Transverse colon (tissue), 4 donors: ENCODE data around the gene COMMD4. TPM values are rescaled to one million over a fixed set of nuclear protein-coding genes. Genes with fewer than 3 reads are reported as not detected.
"Not testable (repeated sequence)": the region's sequence is repeated elsewhere in the genome, so short reads cannot be mapped to it uniquely, and the experiment has no call there.

Experiments used
- DNase-seq: peaks from one replicate; pipeline ENCODE4 v3.0.0-alpha.2; 2019
- H3K27ac ChIP-seq, 4 donors: fragments of 200-600 bp; sonication (generic); 2 replicates each; pipeline ENCODE4 v1.5.1; 2016 to 2018; ENCODE audit warnings: inconsistent platforms in 4 of 4
- H3K27me3 ChIP-seq: fragments of 200-600 bp; sonication (generic); 2 replicates; pipeline ENCODE4 v1.5.1; 2017; ENCODE audit warnings: inconsistent platforms
- H3K36me3 ChIP-seq, 4 donors: fragments of 200-600 bp; sonication (generic); 2 replicates each; pipeline ENCODE4 v1.5.1; 2017 to 2019; ENCODE audit warnings: inconsistent platforms in 4 of 4
- H3K4me1 ChIP-seq, 4 donors: fragments of 200-600 bp; sonication (generic); 2 replicates each; pipeline ENCODE4 v1.5.1; 2017 to 2020; ENCODE audit warnings: inconsistent platforms in 4 of 4
- H3K4me3 ChIP-seq, 4 donors: fragments of 200-600 bp; sonication (generic); 1 replicate in 1 of 4; 2 replicates in 3 of 4; pipeline versions ENCODE4 v1.5.1 to v1.6.1; 2017 to 2019; ENCODE audit warnings: inconsistent platforms in 4 of 4
- H3K9me3 ChIP-seq, 2 donors: fragments of 200-600 bp; sonication (generic); 2 replicates each; pipeline ENCODE4 v1.5.1; 2017 to 2019; ENCODE audit warnings: inconsistent platforms in 2 of 2
- EP300 ChIP-seq: sonication (generic); formaldehyde crosslinking; IDR thresholded peaks from one replicate; pipeline ENCODE4 v1.6.1; 2017; ENCODE audit warnings: antibody characterized with exemption, low read depth
- POLR2A ChIP-seq: fragments of 450-650 bp; IDR thresholded peaks from one replicate; pipeline ENCODE4 v1.6.1; 2016; ENCODE audit warnings: antibody characterized with exemption, mild to moderate bottlenecking, moderate library complexity
- POLR2AphosphoS5 ChIP-seq, 3 donors: sonication (generic); formaldehyde crosslinking; IDR thresholded peaks; one replicate each; pipeline ENCODE4 v1.6.1; 2016; ENCODE audit warnings: antibody characterized with exemption in 3 of 3
- WGBS, 2 donors: methylation state at CpG; one replicate each; pipeline ENCODE4 v1.1.5; 2018; ENCODE audit warnings: low coverage in 1 of 2; 5-methylcytosine and 5-hydroxymethylcytosine counted together
- in situ Hi-C, 4 donors: fragments of 200-750 bp; cut with MboI; loops; one replicate each; pipeline versions ENCODE4 v1.15.0 to v1.15.1; 2017; ENCODE audit warnings: low sequenced_read_pairs in 3 of 4, low pct_ligation_motif_present in 1 of 4, low pct_unique_long_range_greater_than_20kb in 1 of 4
- intact Hi-C: fragments of 100-400 bp; cut with DNase I; formaldehyde crosslinking; loops from one replicate; pipeline ENCODE4 v1.15.1; 2023; ENCODE audit warnings: low total_unique reads
- total RNA-seq, 4 donors: library from RNA; depleted of rRNA; stranded (reverse); fragments of >200 nt; gene quantifications; one replicate each; pipeline ENCODE4 v1.1.0, GENCODE V29; 2016
- TF ChIP-seq, protein P1 (sequence below), 5 experiments: fragments of 200-600 bp in 3 of 5; fragments of 450-650 bp in 2 of 5; sonication (generic) in 3 of 5; IDR thresholded peaks; 1 replicate in 2 of 5; 2 replicates in 3 of 5; pipeline ENCODE4 v1.5.1; 2016 to 2017; ENCODE audit warnings: antibody characterized with exemption in 5 of 5, inconsistent platforms in 3 of 5, mild to moderate bottlenecking in 2 of 5, moderate library complexity in 1 of 5

Gene COMMD4
- total RNA-seq, 4 donors from 2014 or later: 33.2 to 97.3 (median 70.3) TPM

GRCh38 chr15:75302318-75302717 is 33.5 kb upstream of the COMMD4 start:
- Histone ChIP-seq H3K27me3 (peaks cover 17% of the 10 kb centered on the region), H3K4me1 (no peaks in the 10 kb centered on the region), H3K36me3 (no peaks in the 10 kb centered on the region), H3K27ac (no peak overlapping the region), H3K4me3 (no peak overlapping the region), H3K9me3 (no peaks in the 10 kb centered on the region)
- in situ Hi-C loops: loop anchor here in 2 of 4 donors (25.0 kb wide), 2 partner anchors 290 to 1240 kb away; partner anchors contain the start of gene PPCDC (in 1 of the 2)
- DNase-seq: no peak
- WGBS, 2 donors: 86 to 100% methylated on average over 2 to 8 of the region's 9 CpGs
- intact Hi-C loops: no loop called here
- no peak for TF ChIP-seq EP300
- no peak for TF ChIP-seq POLR2A
- TF ChIP-seq, protein P1, sequence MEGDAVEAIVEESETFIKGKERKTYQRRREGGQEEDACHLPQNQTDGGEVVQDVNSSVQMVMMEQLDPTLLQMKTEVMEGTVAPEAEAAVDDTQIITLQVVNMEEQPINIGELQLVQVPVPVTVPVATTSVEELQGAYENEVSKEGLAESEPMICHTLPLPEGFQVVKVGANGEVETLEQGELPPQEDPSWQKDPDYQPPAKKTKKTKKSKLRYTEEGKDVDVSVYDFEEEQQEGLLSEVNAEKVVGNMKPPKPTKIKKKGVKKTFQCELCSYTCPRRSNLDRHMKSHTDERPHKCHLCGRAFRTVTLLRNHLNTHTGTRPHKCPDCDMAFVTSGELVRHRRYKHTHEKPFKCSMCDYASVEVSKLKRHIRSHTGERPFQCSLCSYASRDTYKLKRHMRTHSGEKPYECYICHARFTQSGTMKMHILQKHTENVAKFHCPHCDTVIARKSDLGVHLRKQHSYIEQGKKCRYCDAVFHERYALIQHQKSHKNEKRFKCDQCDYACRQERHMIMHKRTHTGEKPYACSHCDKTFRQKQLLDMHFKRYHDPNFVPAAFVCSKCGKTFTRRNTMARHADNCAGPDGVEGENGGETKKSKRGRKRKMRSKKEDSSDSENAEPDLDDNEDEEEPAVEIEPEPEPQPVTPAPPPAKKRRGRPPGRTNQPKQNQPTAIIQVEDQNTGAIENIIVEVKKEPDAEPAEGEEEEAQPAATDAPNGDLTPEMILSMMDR (IDR thresholded peaks at IDR 0.05): no peak
- TF ChIP-seq POLR2AphosphoS5 (IDR thresholded peaks at IDR 0.05): no peak

DNA sequence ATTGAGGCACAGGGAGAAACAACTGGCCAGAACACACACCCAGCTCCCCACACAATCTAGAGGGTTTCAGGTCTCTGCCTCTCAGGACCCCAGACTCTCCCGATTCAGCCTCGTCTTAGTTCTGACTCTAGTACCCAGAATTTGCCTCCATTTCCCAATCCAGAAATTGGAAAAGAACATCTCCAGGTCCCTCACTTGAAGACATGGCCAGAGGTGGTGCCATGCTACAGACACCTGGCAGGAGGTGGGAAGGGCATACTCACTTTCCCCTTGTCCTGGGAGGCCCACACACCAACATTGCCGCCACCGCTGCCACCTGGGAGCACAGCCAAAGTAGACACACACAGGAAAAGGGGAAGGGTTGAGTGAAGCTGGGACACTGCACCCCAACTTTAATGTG is 33.1 kb upstream of the COMMD4 start:
- intact Hi-C loops, H3K36me3 ChIP-seq, H3K9me3 ChIP-seq, DNase-seq, H3K4me3 ChIP-seq, H3K27ac ChIP-seq, H3K4me1 ChIP-seq: not testable (repeated sequence)
- WGBS, 2 donors: 100% methylated on average over 4 of the region's 4 CpGs; no CpG with 5 or more reads in 1 of the 2 donors
- peaks cover 18% of the 10 kb centered on the region for H3K27me3 ChIP-seq
- in situ Hi-C loops: loop anchor here in 2 of 4 donors (25.0 kb wide), 2 partner anchors 290 to 1240 kb away; partner anchors contain the start of gene PPCDC (in 1 of the 2)

DNA sequence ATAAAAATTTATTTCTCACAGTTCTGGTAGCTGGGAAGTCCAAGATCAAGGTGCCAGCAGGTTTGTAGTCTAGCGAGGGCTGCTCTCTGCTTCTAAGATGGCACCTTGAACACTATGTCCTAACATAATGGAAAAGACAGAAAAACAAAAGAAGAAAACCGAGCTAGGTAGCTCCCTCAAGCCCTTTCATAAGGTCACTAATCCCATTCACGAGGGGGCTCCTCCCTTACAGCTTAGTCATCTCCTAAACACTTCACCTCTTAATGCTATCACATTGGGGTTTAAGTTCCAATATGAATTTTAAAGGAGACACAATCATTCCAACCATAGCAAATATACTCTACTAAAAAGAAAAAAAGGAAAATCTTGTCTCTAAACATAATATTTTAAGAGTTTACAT is 29.7 kb upstream of the COMMD4 start:
- WGBS, 2 donors: 57 to 68% methylated on average over 3 of the region's 3 CpGs
- peaks cover 27% of the 10 kb centered on the region for H3K27me3 ChIP-seq
- TF ChIP-seq POLR2AphosphoS5 (IDR thresholded peaks at IDR 0.05): no peak
- TF ChIP-seq, protein P1 (IDR thresholded peaks at IDR 0.05): no peak
- TF ChIP-seq POLR2A: no peak
- TF ChIP-seq EP300: no peak
- H3K36me3 ChIP-seq: no peaks in the 10 kb centered on the region
- intact Hi-C loops: no loop called here
- no peaks in the 10 kb centered on the region for H3K4me1 ChIP-seq
- in situ Hi-C loops: loop anchor here in 2 of 4 donors (25.0 kb wide), 2 partner anchors 294 to 1244 kb away; partner anchors contain the start of gene PPCDC (in 1 of the 2)
- H3K27ac ChIP-seq: no peak overlapping the region
- H3K4me3 ChIP-seq: no peak overlapping the region
- H3K9me3 ChIP-seq: no peaks in the 10 kb centered on the region
- DNase-seq: no peak

DNA sequence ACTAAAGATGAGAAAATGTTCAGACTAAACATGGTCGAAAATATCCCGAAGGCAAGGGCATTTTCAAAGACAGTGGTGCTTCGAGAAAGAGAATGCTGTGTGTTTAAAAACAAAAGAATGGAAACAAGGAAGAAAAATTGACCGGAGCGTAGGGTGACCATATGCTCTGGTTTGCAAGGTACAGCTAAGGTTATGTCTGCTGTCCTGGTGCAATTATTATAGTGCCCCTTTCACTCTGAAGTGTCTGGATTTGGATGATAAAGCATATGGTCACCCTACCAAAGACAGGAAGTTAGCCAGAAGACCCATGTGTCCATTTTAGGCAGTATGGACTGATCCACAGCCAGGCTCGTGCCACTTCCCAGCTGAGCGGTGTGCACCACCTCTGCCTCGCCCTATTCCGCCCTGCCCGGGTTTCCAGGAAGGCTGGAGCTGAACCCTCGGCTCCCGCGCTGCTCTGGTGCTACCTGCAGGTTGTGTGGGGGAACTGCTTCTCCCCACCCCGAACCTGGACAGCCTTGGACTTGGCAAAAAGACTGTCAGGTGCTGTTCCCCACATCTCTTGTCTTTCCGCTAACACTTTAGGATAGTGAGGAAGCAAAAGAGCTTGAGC is 28.0 kb upstream of the COMMD4 start:
- TF ChIP-seq, protein P1 (IDR thresholded peaks at IDR 0.05): peak; percentile 35 to 66 (median 50)
- no peak for TF ChIP-seq EP300
- peak; percentile 77 for DNase-seq
- Histone ChIP-seq H3K4me1 (no peaks in the 10 kb centered on the region), H3K36me3 (no peaks in the 10 kb centered on the region), H3K27me3 (peaks cover 27% of the 10 kb centered on the region), H3K9me3 (no peaks in the 10 kb centered on the region), H3K27ac (no peak overlapping the region), H3K4me3 (no peak overlapping the region)
- WGBS, 2 donors: 21 to 63% methylated on average over 5 to 15 of the region's 15 CpGs
- intact Hi-C loops: no loop called here
- in situ Hi-C loops: loop anchor here in 2 of 4 donors (25.0 kb wide), 2 partner anchors 296 to 1246 kb away; partner anchors contain the start of gene PPCDC (in 1 of the 2)
